Endothelial cell of umbilical vein (primary cell): ENCODE measurements around the gene HES1. TPM values are rescaled to one million over a fixed set of nuclear protein-coding genes. Genes with fewer than 3 reads are reported as not detected.

Experiments used
- BruUV-seq: library from RNA; stranded (reverse); fragments of 400-500 nt; replicated peaks from 2 replicates; lab custom pipeline; 2021; lab: Mats Ljungman, UMichigan
- CTCF ChIA-PET: fragments of 300-600, 350-600 bp; sonication (Branson Sonifier 250); formaldehyde crosslinking; loops from one replicate; lab custom pipeline; 2021; ENCODE audit warnings: antibody characterized with exemption, inconsistent platforms; lab: Charles Lee
- POLR2A ChIA-PET: fragments of 300-600, 350-600 bp; sonication (Branson Sonifier 250); formaldehyde crosslinking; loops from one replicate; lab custom pipeline; 2021; ENCODE audit warnings: antibody characterized with exemption, inconsistent platforms; lab: Charles Lee
- DNase-seq: peaks from one replicate; pipeline ENCODE4 v3.0.0-alpha.2; 2011; ENCODE audit warnings: low read depth, low spot score
- FAIRE-seq: peaks from 2 replicates; lab custom pipeline; 2011; peaks lifted over from hg19 to GRCh38; lab: Jason Lieb, UNC
- H2AFZ ChIP-seq: 2 replicates; pipeline ENCODE4 v1.6.0; 2012; ENCODE audit warnings: low read depth, low read length, control low read depth, inconsistent platforms
- H3K27ac ChIP-seq: 2 replicates; pipeline ENCODE4 v1.5.1; 2011; ENCODE audit warnings: low read depth, mild to moderate bottlenecking, control low read depth, low read length, moderate library complexity; ENCODE audit not compliant: insufficient read depth
- H3K27me3 ChIP-seq, 2 experiments: 2 replicates each; pipeline versions ENCODE4 v1.6.0 to v1.6.1; 2011; ENCODE audit warnings: low read length in 2 of 2, mixed read lengths in 1 of 2; ENCODE audit not compliant: control insufficient read depth in 2 of 2, insufficient read depth in 2 of 2
- H3K36me3 ChIP-seq, 2 experiments: 2 replicates in 1 of 2; 3 replicates in 1 of 2; pipeline ENCODE4 v1.5.1; 2011; ENCODE audit warnings: low read length in 2 of 2, mild to moderate bottlenecking in 1 of 2, moderate library complexity in 1 of 2; ENCODE audit not compliant: control insufficient read depth in 2 of 2, insufficient read depth in 2 of 2; ENCODE audit errors: extremely low read depth in 1 of 2
- H3K4me1 ChIP-seq: 3 replicates; pipeline ENCODE4 v1.5.1; 2011; ENCODE audit warnings: mild to moderate bottlenecking, low read length; ENCODE audit not compliant: control insufficient read depth, insufficient read depth; ENCODE audit errors: extremely low read depth
- H3K4me2 ChIP-seq: 2 replicates; pipeline ENCODE4 v1.6.1; 2011; ENCODE audit warnings: low read length, control low read depth, mixed read lengths; ENCODE audit not compliant: insufficient read depth
- H3K4me3 ChIP-seq, 3 experiments: fragments of 200-600 bp in 1 of 3; sonication (generic), shearing (Covaris generic) in 1 of 3; replicated peaks in 1 of 3; 2 replicates each; pipeline ENCODE4 v1.5.1; 2011 to 2016; ENCODE audit warnings: control low read depth in 3 of 3, low read length in 3 of 3, mild to moderate bottlenecking in 2 of 3, inconsistent platforms in 1 of 3, low read depth in 1 of 3, moderate library complexity in 1 of 3; ENCODE audit not compliant: insufficient read depth in 1 of 3
- H3K79me2 ChIP-seq: 2 replicates; pipeline ENCODE4 v1.6.0; 2012; ENCODE audit warnings: low read length, inconsistent platforms; ENCODE audit not compliant: control insufficient read depth, insufficient read depth
- H3K9ac ChIP-seq: replicated peaks from 2 replicates; pipeline ENCODE3; 2011; ENCODE audit warnings: low read length, control low read depth; ENCODE audit not compliant: insufficient read depth; ENCODE audit errors: extremely low read depth
- H3K9me1 ChIP-seq: replicated peaks from 3 replicates; pipeline ENCODE4 v1.6.0; 2011; ENCODE audit warnings: mild to moderate bottlenecking, low read length; ENCODE audit not compliant: control insufficient read depth, insufficient read depth; ENCODE audit errors: extremely low read depth
- H3K9me3 ChIP-seq: replicated peaks from 2 replicates; pipeline ENCODE4 v1.5.1; 2012; ENCODE audit warnings: low read length, inconsistent platforms; ENCODE audit not compliant: control insufficient read depth, insufficient read depth
- H4K20me1 ChIP-seq: replicated peaks from 2 replicates; pipeline ENCODE3; 2011; ENCODE audit warnings: mild to moderate bottlenecking, low read length; ENCODE audit not compliant: control insufficient read depth, insufficient read depth; ENCODE audit errors: extremely low read depth
- EZH2 ChIP-seq: IDR thresholded peaks from 2 replicates; pipeline ENCODE4 v1.6.1; 2012; ENCODE audit warnings: borderline replicate concordance, low read depth, mild to moderate bottlenecking, moderate library complexity, low read length, inconsistent platforms; ENCODE audit not compliant: severe bottlenecking
- FOS ChIP-seq: IDR thresholded peaks from 2 replicates; pipeline ENCODE4 v1.6.1; 2011; ENCODE audit warnings: mild to moderate bottlenecking, low read length, moderate library complexity, borderline replicate concordance; ENCODE audit not compliant: insufficient read depth
- GATA2 ChIP-seq: IDR thresholded peaks from 2 replicates; pipeline ENCODE4 v1.7.0; 2011; ENCODE audit warnings: low read depth, mild to moderate bottlenecking, moderate library complexity, mixed read lengths, low read length; ENCODE audit not compliant: insufficient read length, insufficient read depth
- JUN ChIP-seq: IDR thresholded peaks from 2 replicates; pipeline ENCODE4 v1.6.1; 2011; ENCODE audit warnings: borderline replicate concordance, low read depth; ENCODE audit not compliant: insufficient read length, insufficient read depth
- MYC ChIP-seq: IDR thresholded peaks from one replicate; pipeline ENCODE4 v1.6.1; 2011; ENCODE audit warnings: mild to moderate bottlenecking, low read depth, low read length
- POLR2A ChIP-seq: IDR thresholded peaks from 2 replicates; pipeline ENCODE4 v1.6.1; 2012; ENCODE audit warnings: low read depth, mild to moderate bottlenecking, control low read depth, low read length
- POLR2AphosphoS5 ChIP-seq: IDR thresholded peaks from 2 replicates; pipeline ENCODE4 v1.6.1; 2012; ENCODE audit warnings: low read depth, mild to moderate bottlenecking, control low read depth, low read length, moderate library complexity; ENCODE audit not compliant: insufficient read depth
- dilution Hi-C: fragments of 300-500 bp; cut with MboI; formaldehyde crosslinking; loops from one replicate; pipeline ENCODE4 v1.15.0; 2019; ENCODE audit warnings: low sequenced_read_pairs; ENCODE audit not compliant: extremely low pct_ligation_motif_present
- intact Hi-C: fragments of 100-400 bp; cut with micrococcal nuclease; formaldehyde crosslinking; loops from one replicate; pipeline ENCODE4 v1.10.0; 2022
- polyA plus RNA-seq, 4 experiments: library from polyadenylated mRNA; depleted of rRNA in 3 of 4; stranded (reverse) in 3 of 4; unstranded in 1 of 4; fragments of >200 nt; gene quantifications; 2 replicates each; pipeline versions ENCODE4 v1.2.1 to v1.2.3, GENCODE V29; 2011 to 2012; ENCODE audit warnings: missing spikeins in 1 of 4
- total RNA-seq: library from RNA; stranded (reverse); gene quantifications from 2 replicates; pipeline ENCODE4 v1.2.3, GENCODE V29; 2021
- TF ChIP-seq, protein P1 (sequence below): IDR thresholded peaks from 2 replicates; pipeline ENCODE4 v1.6.1; 2011; ENCODE audit not compliant: insufficient read depth, insufficient read length
- TF ChIP-seq, protein P2 (sequence below), 2 donors: IDR thresholded peaks; 1 replicate in 1 of 2; 2 replicates in 1 of 2; pipeline ENCODE4 v1.5.1; 2011; ENCODE audit warnings: low read length in 2 of 2, mild to moderate bottlenecking in 2 of 2, moderate library complexity in 2 of 2, control low read depth in 1 of 2, inconsistent platforms in 1 of 2, low read depth in 1 of 2; ENCODE audit not compliant: insufficient read depth in 1 of 2; ENCODE audit errors: extremely low read depth in 1 of 2

Gene HES1
- total and polyA plus RNA-seq, 2 donors (not counting 3 experiments of a cell fraction or from before 2014, with no cell fraction given): 42.0 to 210 TPM

DNA sequence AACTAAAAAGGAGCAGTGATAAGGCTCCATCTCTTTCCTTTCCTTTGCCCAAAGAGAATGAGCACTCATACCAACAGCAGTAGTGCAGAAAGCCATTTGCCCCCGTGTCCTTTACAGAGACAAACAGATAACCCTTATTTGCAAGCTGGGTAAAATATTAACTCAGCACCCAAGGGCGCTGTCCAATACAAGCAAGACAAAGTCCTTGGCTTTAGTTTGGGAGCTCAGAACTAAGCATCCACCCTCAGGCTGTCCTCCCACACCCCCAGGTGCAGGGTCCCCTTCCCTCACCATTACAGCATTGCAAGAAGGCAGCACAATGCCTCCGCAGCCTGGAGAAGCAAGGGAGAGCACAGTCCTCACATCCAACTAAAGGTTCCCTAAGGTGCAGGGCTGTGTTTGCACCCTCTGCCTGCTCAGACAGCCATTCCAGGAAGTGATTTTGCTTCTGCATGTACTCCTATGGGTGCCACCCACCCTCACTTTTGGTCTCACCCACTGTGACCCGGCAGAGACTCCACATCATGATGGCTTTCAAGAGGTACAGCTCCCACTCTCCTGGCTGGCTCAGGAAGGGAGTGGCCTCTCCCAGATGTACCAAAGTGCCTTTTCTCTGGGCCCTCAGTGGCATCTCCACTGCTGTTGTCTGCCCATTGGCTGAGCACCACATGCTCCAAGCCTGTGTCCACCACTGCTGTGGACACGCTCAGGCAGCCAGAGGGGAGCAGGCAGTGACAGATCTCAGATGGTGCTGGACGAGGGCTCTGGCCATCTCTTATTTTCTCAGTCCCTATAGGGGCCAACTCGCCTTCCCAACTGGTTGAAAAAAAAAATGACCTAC is 34.1 kb upstream of the HES1 start:
- H3K79me2 ChIP-seq: no peaks in the 10 kb centered on the region
- H3K27ac ChIP-seq: no peak overlapping the region
- TF ChIP-seq POLR2AphosphoS5: no peak
- TF ChIP-seq EZH2: no peak
- no peak for TF ChIP-seq GATA2
- no peak for TF ChIP-seq MYC
- TF ChIP-seq, protein P1, sequence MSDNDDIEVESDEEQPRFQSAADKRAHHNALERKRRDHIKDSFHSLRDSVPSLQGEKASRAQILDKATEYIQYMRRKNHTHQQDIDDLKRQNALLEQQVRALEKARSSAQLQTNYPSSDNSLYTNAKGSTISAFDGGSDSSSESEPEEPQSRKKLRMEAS: no peak
- no peak for TF ChIP-seq JUN
- TF ChIP-seq POLR2A: no peak
- TF ChIP-seq, protein P2, sequence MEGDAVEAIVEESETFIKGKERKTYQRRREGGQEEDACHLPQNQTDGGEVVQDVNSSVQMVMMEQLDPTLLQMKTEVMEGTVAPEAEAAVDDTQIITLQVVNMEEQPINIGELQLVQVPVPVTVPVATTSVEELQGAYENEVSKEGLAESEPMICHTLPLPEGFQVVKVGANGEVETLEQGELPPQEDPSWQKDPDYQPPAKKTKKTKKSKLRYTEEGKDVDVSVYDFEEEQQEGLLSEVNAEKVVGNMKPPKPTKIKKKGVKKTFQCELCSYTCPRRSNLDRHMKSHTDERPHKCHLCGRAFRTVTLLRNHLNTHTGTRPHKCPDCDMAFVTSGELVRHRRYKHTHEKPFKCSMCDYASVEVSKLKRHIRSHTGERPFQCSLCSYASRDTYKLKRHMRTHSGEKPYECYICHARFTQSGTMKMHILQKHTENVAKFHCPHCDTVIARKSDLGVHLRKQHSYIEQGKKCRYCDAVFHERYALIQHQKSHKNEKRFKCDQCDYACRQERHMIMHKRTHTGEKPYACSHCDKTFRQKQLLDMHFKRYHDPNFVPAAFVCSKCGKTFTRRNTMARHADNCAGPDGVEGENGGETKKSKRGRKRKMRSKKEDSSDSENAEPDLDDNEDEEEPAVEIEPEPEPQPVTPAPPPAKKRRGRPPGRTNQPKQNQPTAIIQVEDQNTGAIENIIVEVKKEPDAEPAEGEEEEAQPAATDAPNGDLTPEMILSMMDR (IDR thresholded peaks at IDR 0.05; ENCODE audit: extremely low read depth in 1 of 2, insufficient read depth in 1 of 2, low read depth in 1 of 2, low read length in 2 of 2): no peak
- TF ChIP-seq FOS: no peak
- peaks cover 5 to 21% of the 10 kb centered on the region in 2 experiments for H3K27me3 ChIP-seq
- dilution Hi-C loops (no loop called here), intact Hi-C loops (no loop called here)
- no peaks in the 10 kb centered on the region for H3K9me3 ChIP-seq
- no peaks in the 10 kb centered on the region for H4K20me1 ChIP-seq
- no peak for FAIRE-seq
- no peak overlapping the region for H3K4me3 ChIP-seq
- H3K4me2 ChIP-seq: no peak overlapping the region
- no peaks in the 10 kb centered on the region for H3K36me3 ChIP-seq
- DNase-seq: no peak
- H3K4me1 ChIP-seq: no peaks in the 10 kb centered on the region
- H2AFZ ChIP-seq: no peak overlapping the region
- ChIA-PET POLR2A (interaction anchor here (0.5 kb wide), 1 partner anchor 34 kb away, joined by 5 read pairs; the partner anchor contains the start of gene HES1), CTCF (interaction anchor here (0.9 kb wide), 1 partner anchor 213 kb away, joined by 3 read pairs; no protein-coding TSS in a partner anchor)
- BruUV-seq: no TSS peak
- no peaks in the 10 kb centered on the region for H3K9me1 ChIP-seq
- H3K9ac ChIP-seq: no peak overlapping the region
